AG08395 (cell line): ENCODE data around the gene CTSL.
"Not testable (repeated sequence)": the region's sequence is repeated elsewhere in the genome, so short reads cannot be mapped to it uniquely, and the experiment has no call there.

Source experiments
- DNase-seq: peaks from one replicate; pipeline ENCODE4 v3.0.0; 2012; ENCODE audit warnings: mixed read lengths, low spot score

The CTSL gene

GRCh38 chr9:87722393-87723088, 3.4 kb upstream of the CTSL start:
- DNase-seq, result no peak

- DNase-seq, result peak; percentile 33
Measured at GRCh38 chr9:87725356-87725899, 491 bp upstream of the CTSL start.

- DNase-seq, result no peak
Measured at GRCh38 chr9:87729246-87729645, 3.3 kb downstream of the CTSL start.

- no peak for DNase-seq
Measured at GRCh38 chr9:87731321-87731720, 5.4 kb downstream of the CTSL start.

- DNase-seq, result no peak
Measured at GRCh38 chr9:87732344-87732743, 6.4 kb downstream of the CTSL start.

- no peak for DNase-seq
Measured at GRCh38 chr9:87732756-87733155, 6.8 kb downstream of the CTSL start.

- DNase-seq, result no peak
Measured at GRCh38 chr9:87733273-87734052, 7.5 kb downstream of the CTSL start.

GRCh38 chr9:87734106-87734505, 8.2 kb downstream of the CTSL start:
- DNase-seq, result no peak

GRCh38 chr9:87739546-87739945, 13.6 kb downstream of the CTSL start:
- DNase-seq, result no peak

GRCh38 chr9:87740209-87740608, 14.3 kb downstream of the CTSL start:
- DNase-seq, result no peak

GRCh38 chr9:87741326-87741725, 15.4 kb downstream of the CTSL start:
- DNase-seq, result no peak

GRCh38 chr9:87741891-87742290, 16.0 kb downstream of the CTSL start:
- no peak for DNase-seq

GRCh38 chr9:87742813-87743428, 17.0 kb downstream of the CTSL start:
- DNase-seq, result no peak

GRCh38 chr9:87744247-87744646, 18.3 kb downstream of the CTSL start:
- not testable (repeated sequence) for DNase-seq

GRCh38 chr9:87746186-87746585, 20.3 kb downstream of the CTSL start:
- no peak for DNase-seq

GRCh38 chr9:87748881-87749280, 23.0 kb downstream of the CTSL start:
- DNase-seq, result no peak

- no peak for DNase-seq
Measured at GRCh38 chr9:87749335-87750035, 23.6 kb downstream of the CTSL start.

- DNase-seq, result no peak
Measured at GRCh38 chr9:87750726-87751125, 24.8 kb downstream of the CTSL start.

- no peak for DNase-seq
Measured at GRCh38 chr9:87751423-87751822, 25.5 kb downstream of the CTSL start.

GRCh38 chr9:87751868-87752267, 25.9 kb downstream of the CTSL start:
- DNase-seq, result no peak

- DNase-seq, result no peak
Measured at GRCh38 chr9:87753313-87753712, 27.4 kb downstream of the CTSL start.

GRCh38 chr9:87758330-87758729, 32.4 kb downstream of the CTSL start:
- not testable (repeated sequence) for DNase-seq
